Limb (tissue), 2 donors: ENCODE data around the gene TTC7B.

Experiments
- DNase-seq, 2 donors: peaks; one replicate each; pipeline ENCODE4 v3.0.0-alpha.2; 2016; ENCODE audit errors: extremely low spot score in 2 of 2

The TTC7B gene

DNA sequence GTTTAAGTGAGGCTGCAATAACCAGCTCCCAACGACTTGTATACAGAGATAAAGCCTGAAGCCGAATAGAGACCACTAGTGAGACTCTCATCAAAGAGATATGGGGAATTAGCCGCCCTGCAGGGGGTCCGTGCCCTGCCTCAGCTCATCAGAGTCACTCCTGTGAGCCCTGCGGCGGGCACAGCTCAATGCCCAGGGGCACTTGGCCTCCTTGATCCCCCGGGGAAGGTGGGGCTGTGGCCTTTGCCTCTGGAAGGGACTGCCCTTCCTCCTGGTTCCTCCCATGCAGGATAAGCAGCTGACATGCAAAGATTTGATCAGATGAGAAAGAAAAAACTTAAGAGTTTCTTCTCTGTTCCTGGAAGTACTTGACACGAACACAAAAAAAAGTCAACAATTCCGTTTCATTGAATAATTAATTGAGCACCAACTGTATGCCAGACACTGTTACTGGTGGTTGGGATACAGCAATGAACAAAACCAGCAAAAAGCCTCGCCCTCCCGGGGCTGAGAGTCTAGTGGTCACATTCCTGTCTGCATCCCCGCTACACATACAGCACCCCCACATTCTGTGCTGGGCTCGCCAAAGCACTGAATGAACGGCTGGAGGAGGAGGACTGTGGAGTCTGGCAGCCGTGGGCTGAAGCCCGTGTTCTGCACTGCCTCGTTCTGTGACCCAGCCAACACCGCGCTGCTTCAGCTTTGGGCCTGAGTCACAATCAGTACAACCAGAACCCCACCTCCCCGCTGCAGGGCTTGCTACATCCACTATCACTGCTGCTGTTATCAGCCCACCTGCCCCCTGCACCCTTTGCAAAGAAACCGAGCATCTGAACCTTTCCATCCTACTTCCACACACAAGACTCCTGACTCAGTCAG, 10.3 kb downstream of the TTC7B start:
- DNase-seq = no peak

DNA sequence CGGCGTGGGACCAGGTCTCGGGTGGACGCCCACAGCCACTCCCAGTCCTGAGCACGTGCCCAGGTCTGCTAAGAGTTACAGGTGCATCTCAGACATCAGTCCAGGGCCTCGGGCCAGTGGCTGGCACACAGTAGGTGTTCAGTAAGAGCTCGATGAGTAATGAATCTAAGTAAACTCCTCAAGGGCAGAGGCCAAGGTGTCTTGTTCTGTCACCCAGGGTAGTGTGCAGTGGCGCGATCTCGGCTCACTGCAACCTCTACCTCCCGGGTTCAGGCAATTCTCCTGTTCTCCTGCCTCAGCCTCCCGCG, 11.2 kb downstream of the TTC7B start:
- DNase-seq = no peak

DNA sequence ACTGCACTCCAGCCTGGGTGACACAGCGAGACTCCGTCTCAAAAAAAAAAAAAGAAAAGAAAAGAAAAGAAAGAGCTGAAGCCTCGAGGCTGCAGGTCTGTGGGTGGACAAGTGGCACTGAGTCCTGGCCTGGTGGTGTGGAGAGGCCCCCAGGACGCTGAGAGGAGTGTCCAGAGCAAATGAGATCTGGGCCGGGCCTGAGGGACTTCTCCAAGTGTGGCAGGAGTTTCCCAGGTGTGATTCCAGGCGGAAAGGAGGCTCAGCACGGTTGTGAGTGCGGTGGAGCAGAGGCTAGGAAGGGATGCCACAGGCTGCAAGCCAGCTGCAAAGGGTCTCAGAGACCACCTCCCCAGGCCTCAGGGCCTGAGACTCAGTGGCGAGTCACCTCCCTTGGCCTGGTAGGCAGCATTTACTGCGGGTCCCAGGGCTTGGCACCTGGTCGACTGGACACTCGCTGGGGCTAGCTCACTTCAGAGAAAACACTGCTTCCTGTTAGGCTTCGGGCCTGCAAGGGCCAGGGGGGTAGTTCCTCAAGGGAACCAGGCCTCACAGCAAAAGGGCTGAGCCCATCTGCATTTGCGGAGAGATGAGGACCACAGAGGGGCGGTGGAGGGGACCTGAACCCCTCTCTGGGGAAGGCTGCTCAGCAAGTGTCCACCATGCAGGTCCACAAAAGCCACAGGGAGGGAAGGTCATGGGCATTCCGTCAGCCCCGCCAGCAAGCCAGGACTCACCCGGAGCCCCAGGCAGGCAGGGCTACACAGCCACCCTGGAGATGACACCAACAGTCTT, 11.7 kb downstream of the TTC7B start:
- no peak for DNase-seq

DNA sequence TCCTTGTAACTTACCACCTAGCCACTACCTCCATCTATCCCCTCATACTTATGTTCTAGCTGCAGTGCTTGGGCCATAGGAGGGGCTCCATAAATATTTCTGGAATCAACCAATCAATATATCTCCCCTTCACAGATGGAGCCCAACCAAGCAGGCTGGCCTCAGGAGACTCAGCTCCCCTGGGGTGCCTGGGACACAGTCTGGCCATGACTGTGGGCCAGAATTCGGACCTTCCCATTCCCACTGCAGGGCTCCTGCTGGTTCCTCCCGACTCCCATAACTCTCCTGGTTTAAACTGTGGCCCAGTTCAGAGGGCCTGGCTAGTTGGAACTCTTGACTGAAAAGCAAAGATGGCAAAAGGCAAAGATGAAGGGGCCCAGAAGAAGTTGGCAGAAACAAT, 13.0 kb downstream of the TTC7B start:
- DNase-seq = no peak

DNA sequence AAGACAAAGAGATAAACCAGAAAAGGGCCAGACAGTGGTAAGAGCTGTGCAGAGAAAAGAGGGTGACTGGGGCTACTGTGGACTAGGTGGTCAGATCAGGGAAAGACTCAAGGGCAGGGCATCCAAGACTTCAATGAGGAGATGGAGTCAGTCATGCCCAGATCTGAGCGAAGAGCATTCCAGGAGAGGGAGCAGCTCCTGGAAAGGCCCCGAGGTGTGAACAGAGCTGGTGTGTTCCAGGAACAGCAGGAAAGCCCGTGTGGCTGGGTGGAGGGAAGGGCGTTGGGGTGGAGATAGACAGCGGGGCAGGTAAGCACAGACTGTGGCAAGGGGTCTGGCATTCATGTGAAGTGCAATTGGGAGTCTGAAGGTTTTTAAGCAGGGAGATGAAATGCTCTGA, 16.8 kb downstream of the TTC7B start:
- DNase-seq = no peak

DNA sequence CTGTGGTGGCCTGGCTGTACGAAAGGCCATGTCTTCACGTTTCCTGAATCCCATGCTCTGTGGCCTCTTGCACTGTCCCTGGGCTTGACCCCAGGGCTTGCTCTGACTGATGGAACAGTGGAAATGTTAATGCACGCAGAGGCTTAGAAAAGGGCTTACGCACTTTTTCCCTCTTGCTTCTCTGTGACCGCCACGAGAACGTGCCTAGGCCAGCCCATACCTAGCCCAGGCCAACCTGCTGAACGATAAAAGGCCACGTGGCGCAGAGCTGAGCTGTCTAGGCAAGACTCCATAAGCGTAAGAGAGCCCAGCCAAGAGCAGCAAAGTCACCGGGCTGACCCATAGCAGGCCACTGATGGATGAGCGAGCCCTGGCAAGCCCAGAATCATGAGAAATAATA, 18.3 kb downstream of the TTC7B start:
- DNase-seq = no peak

DNA sequence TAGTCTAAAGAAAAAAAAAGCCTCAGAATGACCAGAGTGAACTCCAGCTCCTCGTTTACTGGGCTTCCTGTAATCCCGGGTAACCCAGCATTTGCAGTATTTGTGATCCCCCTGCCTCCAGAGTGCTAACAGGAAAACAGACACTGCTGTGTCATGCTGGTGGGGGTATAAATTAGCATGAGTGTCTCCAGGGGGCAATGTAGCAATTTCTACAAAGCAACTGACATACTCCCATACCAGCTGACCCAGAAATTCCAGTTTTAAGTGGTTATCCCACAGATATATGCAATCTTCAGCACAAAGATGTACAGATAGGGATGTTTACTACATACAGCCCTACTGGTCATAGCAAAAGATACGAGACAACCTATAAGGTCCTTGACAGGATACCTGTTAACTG, 18.8 kb downstream of the TTC7B start:
- DNase-seq = no peak

DNA sequence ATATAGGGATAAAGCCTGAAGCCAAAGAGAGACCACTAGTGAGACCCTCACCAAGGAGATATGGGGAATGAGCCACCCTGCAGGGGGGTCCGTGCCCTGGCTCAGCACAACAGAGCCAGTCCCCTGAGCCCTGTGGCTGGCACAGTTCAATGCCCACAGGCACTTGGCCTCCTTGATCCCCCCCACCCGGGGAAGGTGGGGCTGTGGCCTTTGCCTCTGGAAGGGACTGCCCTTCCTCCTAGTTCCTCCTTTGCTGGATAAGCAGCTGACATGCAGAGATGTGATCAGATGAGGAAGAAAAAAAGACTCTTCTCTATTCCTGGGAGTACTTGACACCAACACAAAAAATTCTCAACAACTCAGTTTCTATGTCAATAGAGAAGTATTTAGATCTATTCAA, 19.9 kb downstream of the TTC7B start:
- DNase-seq = no peak

DNA sequence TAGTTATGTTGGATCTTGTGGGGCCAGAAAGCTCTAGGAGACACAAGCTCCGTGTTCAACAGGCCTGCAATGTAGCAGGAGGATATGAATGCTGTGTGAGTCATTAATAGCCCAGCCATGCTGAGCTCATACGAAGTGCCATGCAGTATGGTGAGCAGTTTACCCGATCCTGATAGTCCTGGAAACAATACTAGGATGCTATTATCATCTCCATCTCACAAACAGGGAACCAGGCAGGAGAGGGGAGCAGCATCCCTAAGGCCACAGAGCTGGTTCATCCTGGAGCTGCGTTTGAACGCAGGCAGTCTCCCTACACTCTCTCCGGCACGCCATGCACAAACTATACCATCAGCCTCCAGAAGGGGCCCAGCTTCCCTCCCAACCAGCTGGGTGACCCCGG, 20.5 kb downstream of the TTC7B start:
- DNase-seq = no peak

DNA sequence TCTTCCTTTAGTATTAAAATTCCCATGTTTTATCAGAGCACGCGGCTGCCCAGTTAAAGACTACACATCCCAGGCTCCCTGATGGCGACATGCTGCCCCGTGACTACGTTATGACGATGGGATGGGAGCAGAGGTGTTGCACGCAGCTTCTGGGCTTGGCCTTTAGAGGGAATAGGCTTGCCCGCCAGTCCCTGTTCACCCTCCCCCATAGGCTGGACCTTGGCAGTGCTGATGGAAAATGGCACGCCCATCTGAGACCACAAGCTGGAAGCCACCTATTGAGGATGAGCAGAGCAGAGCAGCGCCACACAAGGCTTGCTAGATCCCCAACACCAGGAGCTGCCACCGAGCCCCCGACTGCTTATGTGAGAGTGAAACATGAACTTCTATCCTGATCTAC, 24.7 kb downstream of the TTC7B start:
- DNase-seq = no peak

DNA sequence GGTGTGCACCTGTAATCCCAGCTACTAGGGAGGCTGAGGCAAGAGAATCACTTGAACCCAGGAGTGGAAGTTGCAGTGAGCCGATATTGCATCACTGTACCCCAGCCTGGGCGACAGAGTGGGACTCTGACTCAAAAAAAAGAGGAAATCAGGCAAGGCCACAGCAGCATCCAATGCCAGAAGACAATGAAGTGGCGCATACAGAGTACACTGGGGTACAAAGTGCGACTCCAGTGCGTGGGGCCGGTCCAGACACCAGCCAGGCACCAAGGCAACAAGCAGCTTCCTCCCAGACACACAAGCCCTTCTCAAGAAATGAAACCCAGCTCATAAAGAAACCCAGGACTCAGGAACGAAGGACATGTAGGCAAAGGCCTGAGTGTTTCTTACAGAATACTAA, 28.2 kb downstream of the TTC7B start:
- no peak for DNase-seq

DNA sequence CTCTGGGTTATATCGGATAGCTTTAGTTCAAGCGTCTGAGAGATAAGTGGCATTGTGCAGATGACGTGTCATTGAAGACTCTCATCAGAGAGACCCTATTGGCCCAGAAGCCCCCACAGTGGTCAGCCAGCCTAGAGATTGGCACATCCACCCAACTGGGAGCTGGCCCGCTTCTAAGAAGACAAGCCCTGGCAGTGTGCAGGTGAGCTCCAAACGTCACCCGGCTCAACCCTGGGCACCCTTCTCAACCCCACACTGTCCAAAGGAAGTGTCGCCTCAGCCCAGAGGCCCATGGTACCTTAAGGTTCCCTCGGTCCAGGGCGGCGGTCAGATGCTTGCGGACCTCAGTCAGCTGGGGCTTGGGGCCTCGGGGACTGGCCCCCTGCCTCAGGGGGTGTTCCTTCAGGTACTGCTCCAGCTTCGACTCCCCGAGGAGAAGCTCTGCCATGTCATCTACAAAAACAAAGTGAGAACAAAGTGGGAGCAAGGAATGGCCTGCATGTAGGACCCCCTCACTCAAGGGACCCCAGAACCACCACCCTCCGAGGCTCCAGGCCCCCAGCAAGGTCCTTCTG, 30.3 kb downstream of the TTC7B start:
- DNase-seq = no peak

DNA sequence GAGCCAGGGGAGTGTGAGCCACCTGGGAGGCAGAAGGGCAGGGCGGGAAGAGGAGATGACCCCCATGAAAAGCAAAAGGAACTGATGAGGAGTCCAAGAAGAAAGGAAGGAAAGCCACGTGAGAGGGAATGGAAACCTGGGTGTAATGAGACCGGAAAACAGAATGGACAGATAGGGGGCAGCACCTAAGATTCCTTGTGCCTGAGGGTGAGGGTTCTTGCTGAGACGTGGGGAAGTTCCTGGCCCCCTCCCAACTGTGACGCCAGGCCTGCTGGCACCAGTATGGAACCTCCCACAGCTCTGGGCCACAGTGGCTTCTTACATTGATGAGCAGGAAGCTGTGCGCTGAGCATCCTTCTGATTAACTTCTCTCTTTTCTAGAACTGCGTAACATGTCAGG, 30.8 kb downstream of the TTC7B start:
- no peak for DNase-seq

DNA sequence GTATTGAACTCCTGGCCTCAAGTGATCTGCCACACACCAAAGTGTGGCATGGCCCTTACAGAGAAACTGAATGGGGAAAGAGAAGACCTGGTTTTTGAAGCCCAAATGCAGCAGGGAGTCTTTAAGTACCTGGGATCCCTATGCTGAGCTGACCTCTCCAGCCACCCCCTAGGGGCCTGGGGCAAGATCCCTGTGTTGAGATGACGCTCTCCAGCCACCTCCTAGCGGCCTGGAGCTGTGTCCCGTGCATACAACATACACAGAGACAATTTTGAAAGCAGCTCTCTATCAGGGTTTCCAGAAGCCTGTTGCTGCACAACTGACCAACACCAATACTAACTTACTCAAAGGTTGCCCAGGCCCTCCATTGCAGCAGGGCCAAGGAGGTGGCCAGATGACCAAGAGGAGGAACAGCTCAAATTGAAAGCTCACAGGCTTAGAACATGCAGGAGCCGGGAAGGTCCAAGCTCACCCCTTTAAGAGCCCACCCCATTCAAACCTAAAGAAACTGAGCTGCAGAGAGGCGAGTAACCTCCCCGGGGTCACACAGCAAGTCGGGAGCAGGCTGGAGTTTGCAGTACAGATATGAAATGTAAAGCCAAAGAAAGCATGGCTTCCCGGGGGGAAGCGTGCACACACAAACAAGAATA, 31.5 kb downstream of the TTC7B start:
- DNase-seq = no peak

DNA sequence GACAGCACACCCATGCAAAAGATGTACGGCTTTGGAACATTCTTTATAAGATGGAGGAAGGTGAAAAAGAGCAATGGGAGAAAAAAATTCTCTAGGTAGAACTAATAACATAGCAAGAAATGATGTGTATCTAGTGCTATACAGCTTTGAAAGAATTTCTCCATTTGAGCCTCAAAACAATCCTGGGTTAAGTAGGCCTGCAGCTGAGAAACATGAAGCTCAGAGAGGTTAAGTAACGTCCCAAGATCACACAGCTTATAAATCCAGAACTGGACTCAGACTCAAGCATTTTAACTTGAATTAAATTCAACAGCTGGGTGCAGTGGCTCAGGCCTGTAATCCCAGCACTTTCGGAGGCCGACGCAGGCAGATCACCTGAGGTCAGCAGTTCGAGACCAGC, 32.9 kb downstream of the TTC7B start:
- DNase-seq = no peak

DNA sequence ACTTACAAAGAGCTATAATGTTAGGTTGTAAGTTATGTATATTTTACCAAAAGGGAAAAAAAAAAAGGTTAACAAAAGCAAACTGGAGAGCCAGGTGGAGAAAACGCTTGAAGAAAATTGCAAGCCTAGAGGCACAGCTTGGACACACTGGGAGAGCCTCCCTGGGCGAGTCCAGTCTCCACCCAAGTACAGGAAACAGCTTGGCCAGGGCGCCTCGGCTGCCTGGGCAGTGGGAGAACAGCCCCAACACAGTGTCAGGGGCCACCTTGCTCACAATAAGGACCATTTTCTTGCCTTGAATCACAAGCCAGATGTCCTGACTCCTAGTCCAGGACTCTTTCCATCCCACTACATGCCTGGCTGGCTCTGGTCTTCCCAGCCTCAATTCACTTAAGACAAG, 33.3 kb downstream of the TTC7B start:
- DNase-seq = no peak

DNA sequence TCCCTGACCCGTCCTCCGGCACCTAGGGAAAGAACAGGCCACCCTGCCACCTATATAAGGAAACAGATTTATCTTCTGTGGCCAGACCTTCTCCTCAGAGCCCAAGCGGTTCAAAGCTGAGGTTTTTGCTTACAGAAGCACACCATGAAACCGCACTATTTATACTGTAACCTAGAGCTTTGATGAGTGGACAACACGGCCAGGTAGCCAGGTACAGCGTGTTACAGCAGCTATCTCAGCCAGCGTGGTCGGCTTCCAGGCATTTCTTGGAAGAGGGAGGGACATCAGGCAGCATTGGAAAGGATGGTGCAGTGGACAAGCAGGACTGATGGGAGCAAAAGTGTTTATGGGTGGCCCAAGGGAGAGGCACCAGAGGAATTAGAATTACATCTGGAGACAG, 34.4 kb downstream of the TTC7B start:
- no peak for DNase-seq

DNA sequence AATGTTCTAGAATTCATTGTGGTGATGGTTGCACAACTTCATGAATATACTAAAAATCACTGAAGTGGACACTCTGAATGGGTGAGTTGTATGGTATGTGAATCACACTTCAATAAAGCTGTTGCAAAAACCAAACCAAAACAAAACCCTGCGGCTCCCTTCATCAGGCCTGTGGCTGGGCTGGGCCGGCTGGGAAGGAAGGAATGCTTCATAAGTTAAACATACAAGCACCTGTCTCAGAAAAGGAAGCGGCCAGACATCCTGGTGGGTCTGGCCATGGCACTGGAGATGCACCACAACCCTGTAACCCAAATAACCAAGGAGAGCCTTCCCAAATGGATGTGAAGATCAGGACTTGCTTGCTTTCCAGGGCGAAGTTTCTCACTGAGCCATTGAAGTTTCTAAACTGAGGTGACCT, 34.9 kb downstream of the TTC7B start:
- DNase-seq = peak in 1 of 2 donors; percentile 4

DNA sequence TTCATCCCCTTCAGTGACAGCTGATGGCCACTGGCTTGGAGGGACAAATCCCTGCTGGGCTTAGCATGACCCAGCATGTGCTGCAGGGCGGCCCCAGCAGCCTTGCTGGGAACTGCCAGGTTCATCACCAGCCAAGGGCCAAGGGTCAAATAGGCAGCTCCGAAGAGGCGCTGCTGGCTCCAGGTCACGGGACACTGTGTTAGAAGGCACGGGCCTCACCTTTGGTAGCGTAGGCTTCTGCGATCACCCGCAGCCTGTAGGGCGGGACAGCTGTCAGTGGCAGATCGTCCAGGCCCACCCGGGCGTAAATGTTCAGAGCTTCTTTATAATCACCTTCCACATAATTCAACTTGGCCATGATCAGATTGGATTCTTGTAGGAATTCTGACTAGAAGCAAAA, 35.7 kb downstream of the TTC7B start:
- DNase-seq = peak in 1 of 2 donors; percentile 14

DNA sequence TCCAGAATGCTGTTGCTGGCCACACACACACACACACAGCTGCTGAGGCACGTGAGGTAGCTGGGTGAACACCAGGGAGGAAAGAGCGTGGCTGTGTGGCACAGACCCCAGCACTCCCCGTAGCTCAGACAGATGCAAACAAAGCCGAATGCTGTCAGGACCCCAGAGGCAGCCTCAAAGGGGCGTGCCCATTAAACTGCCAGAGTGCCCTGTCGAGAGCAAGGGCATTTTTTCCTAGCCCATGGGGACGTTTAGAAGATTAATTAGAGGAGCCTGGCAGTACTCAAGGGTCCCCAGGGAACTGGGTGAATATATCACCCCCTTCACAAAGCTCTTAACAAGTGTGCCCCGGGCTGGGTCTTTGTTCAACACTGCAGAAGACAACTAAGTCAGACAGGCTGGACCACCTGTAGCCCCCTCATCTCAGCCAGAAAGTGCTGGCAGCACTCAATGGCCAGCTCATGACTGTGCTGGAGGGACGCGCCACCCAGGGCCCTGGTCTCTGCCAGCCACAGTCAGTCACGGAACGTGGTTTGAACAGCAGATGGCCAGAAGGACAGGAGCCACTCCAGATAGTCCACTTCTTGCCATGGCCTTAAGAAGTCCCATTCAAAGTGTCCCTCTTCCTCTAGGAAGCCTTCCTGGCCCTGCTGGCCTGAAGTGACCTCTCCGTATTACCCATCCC, 37.5 kb downstream of the TTC7B start:
- DNase-seq = no peak

DNA sequence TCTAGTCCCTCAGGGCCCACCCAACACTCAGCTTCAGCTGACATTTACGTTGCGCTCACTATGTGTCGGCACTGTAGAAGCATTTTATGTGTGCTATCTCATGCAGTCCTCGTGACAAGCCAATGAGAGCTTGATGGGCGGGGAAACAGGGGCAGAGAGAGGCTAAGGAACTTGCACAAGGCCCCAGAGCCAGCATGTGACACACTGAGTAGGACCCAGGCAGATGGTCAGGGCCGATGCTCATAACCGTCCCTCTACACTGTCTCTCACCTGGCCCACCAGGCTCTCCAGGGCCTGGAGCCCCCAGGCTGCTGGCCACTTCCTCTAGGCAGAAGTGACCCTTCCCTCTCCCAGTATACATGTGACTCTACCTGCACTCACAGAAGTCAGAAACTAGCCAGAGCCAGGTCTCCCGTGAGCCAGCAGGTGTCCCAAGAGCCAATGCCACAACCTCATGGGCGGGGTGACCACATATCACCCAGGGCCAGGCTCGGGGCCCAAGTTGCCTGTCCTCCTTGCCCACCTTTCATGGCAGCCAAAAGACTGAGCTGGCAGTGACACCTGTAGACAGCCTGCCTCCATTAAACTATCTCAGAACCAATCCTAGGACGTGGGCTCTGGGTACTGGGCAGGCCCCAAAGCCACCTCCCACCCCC, 38.3 kb downstream of the TTC7B start:
- DNase-seq = no peak
